Upper lobe of right lung (tissue), 1 donor: ENCODE data around the gene LRCH1. TPM values are rescaled to one million over a fixed set of nuclear protein-coding genes. Genes with fewer than 3 reads are reported as not detected.

Experiments
- ATAC-seq: fragments of 200-7000 bp; cut with Tn5 transposase; one replicate; pipeline ENCODE4 v1.9.1; 2020; ENCODE audit warnings: mild to moderate bottlenecking, moderate library complexity
- DNase-seq: peaks from one replicate; pipeline ENCODE4 v3.0.0-alpha.2; 2020
- H3K27ac ChIP-seq: fragments of 200-600 bp; one replicate; pipeline ENCODE4 v1.8.0; 2022
- H3K27me3 ChIP-seq: fragments of 200-600 bp; one replicate; pipeline ENCODE4 v1.8.0; 2022; ENCODE audit warnings: mild to moderate bottlenecking
- H3K36me3 ChIP-seq: fragments of 200-600 bp; one replicate; pipeline ENCODE4 v1.8.0; 2022
- H3K4me1 ChIP-seq: fragments of 200-600 bp; one replicate; pipeline ENCODE4 v1.8.0; 2022
- H3K4me3 ChIP-seq: fragments of 200-600 bp; one replicate; pipeline ENCODE4 v1.8.0; 2022; ENCODE audit warnings: mild to moderate bottlenecking
- H3K9me3 ChIP-seq: fragments of 200-600 bp; one replicate; pipeline ENCODE4 v1.8.0; 2022
- CTCF ChIP-seq: fragments of 200-600 bp; IDR thresholded peaks from one replicate; pipeline ENCODE4 v1.8.0; 2022; ENCODE audit warnings: antibody characterized with exemption
- intact Hi-C: fragments of 100-400 bp; cut with DNase I; formaldehyde crosslinking; loops from one replicate; pipeline ENCODE4 v1.11.0; 2022
- total RNA-seq: library from RNA; stranded (reverse); fragmentation: NEBNext Ultra II Directional; extraction: Animal tissue kit (Norgen Biotek cat#: 25700); gene quantifications from one replicate; pipeline ENCODE4 v1.2.1, GENCODE V29; 2021
- donor health status: DM: no; HTN: yes; CAD: no; lungs with severe emphysema.

Gene LRCH1
- total RNA-seq, 1 donor from 2014 or later, result 32.0 TPM

- Histone ChIP-seq H3K4me1 (peaks cover 1% of the 10 kb centered on the region), H3K36me3 (no peaks in the 10 kb centered on the region), H3K9me3 (no peaks in the 10 kb centered on the region), H3K27me3 (no peaks in the 10 kb centered on the region), H3K27ac (no peak overlapping the region), H3K4me3 (no peak overlapping the region)
- DNase-seq (no peak), ATAC-seq (no peak)
- intact Hi-C loops, result no loop called here
- no peak for TF ChIP-seq CTCF
Measured at GRCh38 chr13:46536341-46536740, 16.6 kb upstream of the LRCH1 start.

- intact Hi-C loops, result no loop called here
- DNase-seq, result no peak
- Histone ChIP-seq H3K4me3 (no peak overlapping the region), H3K4me1 (no peaks in the 10 kb centered on the region), H3K27me3 (no peaks in the 10 kb centered on the region), H3K9me3 (no peaks in the 10 kb centered on the region), H3K27ac (no peak overlapping the region), H3K36me3 (no peaks in the 10 kb centered on the region)
- ATAC-seq, result no peak
- no peak for TF ChIP-seq CTCF
Measured at GRCh38 chr13:46539231-46539630, 13.7 kb upstream of the LRCH1 start.

GRCh38 chr13:46541210-46541609, 11.8 kb upstream of the LRCH1 start:
- H3K4me1 ChIP-seq, result no peaks in the 10 kb centered on the region
- ATAC-seq (no peak), DNase-seq (no peak)
- no peaks in the 10 kb centered on the region for H3K27me3 ChIP-seq
- intact Hi-C loops, result no loop called here
- H3K9me3 ChIP-seq, result no peaks in the 10 kb centered on the region
- TF ChIP-seq CTCF, result no peak
- H3K27ac ChIP-seq, result no peak overlapping the region
- H3K36me3 ChIP-seq, result no peaks in the 10 kb centered on the region
- no peak overlapping the region for H3K4me3 ChIP-seq

- Histone ChIP-seq H3K36me3 (no peaks in the 10 kb centered on the region), H3K9me3 (no peaks in the 10 kb centered on the region), H3K27ac (no peak overlapping the region), H3K27me3 (no peaks in the 10 kb centered on the region), H3K4me1 (no peaks in the 10 kb centered on the region), H3K4me3 (no peak overlapping the region)
- TF ChIP-seq CTCF, result no peak
- intact Hi-C loops, result no loop called here
- DNase-seq (no peak), ATAC-seq (no peak)
Measured at GRCh38 chr13:46542833-46543232, 10.1 kb upstream of the LRCH1 start.

- no peaks in the 10 kb centered on the region for H3K4me1 ChIP-seq
- H3K36me3 ChIP-seq, result no peaks in the 10 kb centered on the region
- no peak for DNase-seq
- intact Hi-C loops, result no loop called here
- H3K4me3 ChIP-seq, result no peak overlapping the region
- TF ChIP-seq CTCF, result no peak
- H3K27me3 ChIP-seq, result no peaks in the 10 kb centered on the region
- H3K9me3 ChIP-seq, result no peaks in the 10 kb centered on the region
- no peak overlapping the region for H3K27ac ChIP-seq
- ATAC-seq, result peak; percentile 22
Measured at GRCh38 chr13:46543287-46543686, 9.7 kb upstream of the LRCH1 start.

GRCh38 chr13:46544208-46544607, 8.8 kb upstream of the LRCH1 start:
- H3K4me3 ChIP-seq, result no peak overlapping the region
- H3K9me3 ChIP-seq, result no peaks in the 10 kb centered on the region
- H3K36me3 ChIP-seq, result no peaks in the 10 kb centered on the region
- intact Hi-C loops, result no loop called here
- H3K27ac ChIP-seq, result no peak overlapping the region
- ATAC-seq (no peak), DNase-seq (no peak)
- H3K4me1 ChIP-seq, result no peaks in the 10 kb centered on the region
- H3K27me3 ChIP-seq, result no peaks in the 10 kb centered on the region
- TF ChIP-seq CTCF, result no peak
